Measurements from ENCODE around the gene GAREM2. TPM values are rescaled to one million over a fixed set of nuclear protein-coding genes. Genes with fewer than 3 reads are reported as not detected.

Gene GAREM2
- total and polyA plus RNA-seq, 12 donors, result 0.55 to 2.5 (median 1.1) TPM; not detected in 1

DNA sequence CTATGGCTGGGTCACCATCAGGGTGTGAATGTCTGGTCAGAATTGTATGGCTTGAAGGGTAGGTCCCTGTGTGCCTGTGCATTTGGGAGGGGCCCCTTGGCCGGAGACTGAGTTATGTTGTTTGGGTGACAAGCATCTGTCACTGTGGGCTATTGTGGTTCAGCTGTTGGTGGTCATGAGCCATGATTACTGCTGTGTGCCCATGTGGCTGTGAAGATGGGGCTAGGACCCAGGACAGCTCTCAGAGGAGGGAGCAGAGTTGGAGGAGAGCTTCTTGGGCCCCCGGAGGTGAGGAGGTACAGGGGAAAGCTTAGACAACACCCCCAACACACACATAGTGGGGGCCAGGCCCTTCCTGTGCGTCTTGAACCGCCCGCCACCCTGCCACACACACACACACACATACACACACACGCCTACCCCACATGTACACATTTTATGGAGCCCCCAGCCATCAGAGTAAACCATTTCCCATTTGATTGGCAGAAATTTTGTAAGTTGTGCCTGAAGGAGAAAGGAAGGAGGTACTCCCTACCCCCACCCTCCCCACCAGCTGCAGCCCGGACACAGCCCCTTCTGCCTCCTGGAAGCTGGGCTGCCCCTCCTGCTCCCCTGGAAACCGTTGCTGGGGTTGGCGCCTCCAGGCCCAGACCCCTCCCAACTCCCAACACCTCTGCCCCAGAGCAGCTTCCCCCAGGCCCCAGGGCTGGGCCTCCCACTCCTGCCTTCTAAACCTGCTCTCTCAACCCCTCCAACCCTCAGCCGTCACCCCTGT lies 2.0 kb downstream of the GAREM2 start:
- Histone ChIP-seq H3K4me3 (no peak overlapping the region), H3K27me3 (peaks cover 14% of the 10 kb centered on the region), H3K36me3 (replicated peaks in 1 of 2) (no peaks in the 10 kb centered on the region), H3K27ac (no peak overlapping the region), H3K4me1 (replicated peaks in 1 of 2) (peaks cover 5 to 15% of the 10 kb centered on the region in 2 donors), H3K9me3 (replicated peaks in 1 of 3) (no peaks in the 10 kb centered on the region)
- TF ChIP-seq, protein P1, sequence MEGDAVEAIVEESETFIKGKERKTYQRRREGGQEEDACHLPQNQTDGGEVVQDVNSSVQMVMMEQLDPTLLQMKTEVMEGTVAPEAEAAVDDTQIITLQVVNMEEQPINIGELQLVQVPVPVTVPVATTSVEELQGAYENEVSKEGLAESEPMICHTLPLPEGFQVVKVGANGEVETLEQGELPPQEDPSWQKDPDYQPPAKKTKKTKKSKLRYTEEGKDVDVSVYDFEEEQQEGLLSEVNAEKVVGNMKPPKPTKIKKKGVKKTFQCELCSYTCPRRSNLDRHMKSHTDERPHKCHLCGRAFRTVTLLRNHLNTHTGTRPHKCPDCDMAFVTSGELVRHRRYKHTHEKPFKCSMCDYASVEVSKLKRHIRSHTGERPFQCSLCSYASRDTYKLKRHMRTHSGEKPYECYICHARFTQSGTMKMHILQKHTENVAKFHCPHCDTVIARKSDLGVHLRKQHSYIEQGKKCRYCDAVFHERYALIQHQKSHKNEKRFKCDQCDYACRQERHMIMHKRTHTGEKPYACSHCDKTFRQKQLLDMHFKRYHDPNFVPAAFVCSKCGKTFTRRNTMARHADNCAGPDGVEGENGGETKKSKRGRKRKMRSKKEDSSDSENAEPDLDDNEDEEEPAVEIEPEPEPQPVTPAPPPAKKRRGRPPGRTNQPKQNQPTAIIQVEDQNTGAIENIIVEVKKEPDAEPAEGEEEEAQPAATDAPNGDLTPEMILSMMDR (IDR thresholded peaks at IDR 0.05), result no peak
- 72 to 86% (median 83%) methylated on average over 9 to 10 of the region's 10 CpGs for WGBS, 4 donors
- DNase-seq, result peak in 1 of 7 donors; percentile 46
- intact Hi-C loops (cut with DNase I), result no loop called here

- Histone ChIP-seq H3K27me3 (peaks cover 14% of the 10 kb centered on the region), H3K9me3 (replicated peaks in 1 of 3) (no peaks in the 10 kb centered on the region), H3K27ac (no peak overlapping the region), H3K4me1 (replicated peaks in 1 of 2) (peaks cover 5 to 15% of the 10 kb centered on the region in 2 donors), H3K4me3 (no peak overlapping the region), H3K36me3 (replicated peaks in 1 of 2) (no peaks in the 10 kb centered on the region)
- intact Hi-C loops (cut with DNase I), result no loop called here
- 60 to 85% (median 74%) methylated on average over 6 to 15 of the region's 15 CpGs for WGBS, 4 donors
- TF ChIP-seq, protein P1 (IDR thresholded peaks at IDR 0.05), result no peak
- TF ChIP-seq POLR2A (IDR thresholded peaks at IDR 0.05), result no peak
- DNase-seq, result peak in 2 of 7 donors; percentile 11 to 33
These were observed 2.8 kb downstream of the GAREM2 start for GRCh38 chr2:26175466-26176278.

DNA sequence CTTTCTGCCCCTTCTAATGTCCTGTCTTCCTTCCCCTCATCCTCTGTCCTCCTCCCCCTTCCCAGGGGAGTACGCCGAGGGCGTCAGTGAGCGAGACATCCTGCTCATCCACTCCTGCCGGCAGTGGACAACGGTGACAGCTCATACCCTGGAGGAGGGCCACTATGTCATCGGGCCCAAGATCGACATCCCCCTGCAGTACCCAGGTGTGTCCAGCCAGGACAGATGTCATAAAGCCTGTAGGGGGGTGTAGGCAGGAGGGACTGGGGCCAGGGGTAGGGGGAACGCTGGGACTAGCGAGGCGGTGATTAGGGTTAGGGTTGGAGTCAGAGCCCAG lies 3.4 kb downstream of the GAREM2 start:
- Histone ChIP-seq H3K4me1 (replicated peaks in 1 of 2) (peaks cover 5 to 15% of the 10 kb centered on the region in 2 donors), H3K27me3 (peaks cover 14% of the 10 kb centered on the region)

GRCh38 chr2:26177122-26177521 lies 4.2 kb downstream of the GAREM2 start:
- intact Hi-C loops (cut with DNase I), result no loop called here
- peak in 1 of 7 donors; percentile 37 for DNase-seq

More for the DNA sequence above, 3.4 kb downstream of the GAREM2 start:
- no peaks in the 10 kb centered on the region for H3K36me3 ChIP-seq (replicated peaks in 1 of 2)
- no peak overlapping the region for H3K4me3 ChIP-seq
- peak in 1 of 7 donors; percentile 45 for DNase-seq
- intact Hi-C loops (cut with DNase I), result no loop called here
- WGBS, 4 donors, result 78 to 91% (median 86%) methylated on average over 8 to 11 of the region's 11 CpGs
- H3K9me3 ChIP-seq (replicated peaks in 1 of 3), result no peaks in the 10 kb centered on the region
- TF ChIP-seq, protein P1 (IDR thresholded peaks at IDR 0.05), result no peak
- TF ChIP-seq POLR2A (IDR thresholded peaks at IDR 0.05), result no peak
- no peak overlapping the region for H3K27ac ChIP-seq

More at GRCh38 chr2:26177122-26177521, 4.2 kb downstream of the GAREM2 start:
- Histone ChIP-seq H3K4me1 (replicated peaks in 1 of 2) (peaks cover 5 to 15% of the 10 kb centered on the region in 2 donors), H3K27ac (no peak overlapping the region), H3K36me3 (replicated peaks in 1 of 2) (no peaks in the 10 kb centered on the region), H3K27me3 (peaks cover 14% of the 10 kb centered on the region), H3K4me3 (no peak overlapping the region), H3K9me3 (replicated peaks in 1 of 3) (no peaks in the 10 kb centered on the region)
- WGBS, 4 donors, result 95 to 98% (median 97%) methylated on average over 4 to 7 of the region's 7 CpGs
- TF ChIP-seq, protein P1 (IDR thresholded peaks at IDR 0.05), result no peak
- TF ChIP-seq POLR2A (IDR thresholded peaks at IDR 0.05), result no peak

Data from adrenal gland (tissue), 12 donors.